ENCODE data around the gene POLR2E. TPM values are rescaled to one million over a fixed set of nuclear protein-coding genes. Genes with fewer than 3 reads are reported as not detected.

The POLR2E gene
- polyA plus RNA-seq, 1 donor from 2014 or later = 172 TPM

GRCh38 chr19:1082165-1082927 is 12.8 kb downstream of the POLR2E start:
- Histone ChIP-seq H3K4me3 (ENCODE audit: low read length) (no peak overlapping the region), H3K9me3 (ENCODE audit: low read length) (no peaks in the 10 kb centered on the region), H3K9me2 (ENCODE audit: insufficient read depth, low read length) (no peaks in the 10 kb centered on the region), H4K20me1 (ENCODE audit: insufficient read depth) (no peaks in the 10 kb centered on the region), H3K27ac (ENCODE audit: low read length) (no peak overlapping the region), H3K79me2 (replicated peaks; ENCODE audit: insufficient read depth, low read length) (no peaks in the 10 kb centered on the region), H2AFZ (ENCODE audit: low read depth, low read length) (no peak overlapping the region), H3K36me3 (ENCODE audit: insufficient read depth, low read length) (no peaks in the 10 kb centered on the region), H3K9ac (ENCODE audit: low read length) (no peak overlapping the region), H3K4me2 (ENCODE audit: low read length) (no peak overlapping the region), H3K27me3 (ENCODE audit: insufficient read depth, low read depth, low read length) (no peaks in the 10 kb centered on the region), H3F3A (ENCODE audit: insufficient read depth, low read length, poor library complexity, severe bottlenecking) (no peaks in the 10 kb centered on the region)
- no peak for TF ChIP-seq POLR2AphosphoS5 (IDR thresholded peaks at IDR 0.05)
- no peak for TF ChIP-seq REST (IDR thresholded peaks at IDR 0.05; ENCODE audit: borderline replicate concordance)
- no peak for TF ChIP-seq SMC3 (conservative IDR thresholded peaks at IDR 0.05; ENCODE audit: poor library complexity)
- TF ChIP-seq RAD21 (conservative IDR thresholded peaks at IDR 0.05) = no peak
- no peak for TF ChIP-seq MXI1 (conservative IDR thresholded peaks at IDR 0.05; ENCODE audit: poor library complexity, severe bottlenecking)
- no peak for TF ChIP-seq CTCF (IDR thresholded peaks at IDR 0.05; ENCODE audit: poor library complexity, severe bottlenecking)
- no peak for TF ChIP-seq EP300 (conservative IDR thresholded peaks at IDR 0.05; ENCODE audit: poor library complexity, severe bottlenecking)
- no peak for TF ChIP-seq TAF1 (IDR thresholded peaks at IDR 0.05; ENCODE audit: low read depth)
- TF ChIP-seq EZH2 (IDR thresholded peaks at IDR 0.05; ENCODE audit: borderline replicate concordance, insufficient read depth, low read length, poor library complexity, severe bottlenecking) = no peak

- Histone ChIP-seq H3K4me2 (ENCODE audit: low read length) (no peak overlapping the region), H3K4me3 (ENCODE audit: low read length) (no peak overlapping the region), H3K36me3 (ENCODE audit: insufficient read depth, low read length) (no peaks in the 10 kb centered on the region), H2AFZ (ENCODE audit: low read depth, low read length) (no peak overlapping the region), H3K27me3 (ENCODE audit: insufficient read depth, low read depth, low read length) (no peaks in the 10 kb centered on the region), H3K9ac (ENCODE audit: low read length) (no peak overlapping the region), H3F3A (ENCODE audit: insufficient read depth, low read length, poor library complexity, severe bottlenecking) (no peaks in the 10 kb centered on the region), H4K20me1 (ENCODE audit: insufficient read depth) (no peaks in the 10 kb centered on the region), H3K9me3 (ENCODE audit: low read length) (no peaks in the 10 kb centered on the region), H3K79me2 (replicated peaks; ENCODE audit: insufficient read depth, low read length) (no peaks in the 10 kb centered on the region), H3K27ac (ENCODE audit: low read length) (no peak overlapping the region), H3K9me2 (ENCODE audit: insufficient read depth, low read length) (no peaks in the 10 kb centered on the region)
- no peak for TF ChIP-seq POLR2AphosphoS5 (IDR thresholded peaks at IDR 0.05)
- TF ChIP-seq EZH2 (IDR thresholded peaks at IDR 0.05; ENCODE audit: borderline replicate concordance, insufficient read depth, low read length, poor library complexity, severe bottlenecking) = no peak
- no peak for TF ChIP-seq REST (IDR thresholded peaks at IDR 0.05; ENCODE audit: borderline replicate concordance)
- TF ChIP-seq SMC3 (conservative IDR thresholded peaks at IDR 0.05; ENCODE audit: poor library complexity) = no peak
- TF ChIP-seq EP300 (conservative IDR thresholded peaks at IDR 0.05; ENCODE audit: poor library complexity, severe bottlenecking) = no peak
- TF ChIP-seq MXI1 (conservative IDR thresholded peaks at IDR 0.05; ENCODE audit: poor library complexity, severe bottlenecking) = no peak
- TF ChIP-seq TAF1 (IDR thresholded peaks at IDR 0.05; ENCODE audit: low read depth) = no peak
- no peak for TF ChIP-seq CTCF (IDR thresholded peaks at IDR 0.05; ENCODE audit: poor library complexity, severe bottlenecking)
Measured at GRCh38 chr19:1081301-1082164, 13.6 kb downstream of the POLR2E start.
